ENCODE data around the gene PEX11A.

The PEX11A gene

DNA sequence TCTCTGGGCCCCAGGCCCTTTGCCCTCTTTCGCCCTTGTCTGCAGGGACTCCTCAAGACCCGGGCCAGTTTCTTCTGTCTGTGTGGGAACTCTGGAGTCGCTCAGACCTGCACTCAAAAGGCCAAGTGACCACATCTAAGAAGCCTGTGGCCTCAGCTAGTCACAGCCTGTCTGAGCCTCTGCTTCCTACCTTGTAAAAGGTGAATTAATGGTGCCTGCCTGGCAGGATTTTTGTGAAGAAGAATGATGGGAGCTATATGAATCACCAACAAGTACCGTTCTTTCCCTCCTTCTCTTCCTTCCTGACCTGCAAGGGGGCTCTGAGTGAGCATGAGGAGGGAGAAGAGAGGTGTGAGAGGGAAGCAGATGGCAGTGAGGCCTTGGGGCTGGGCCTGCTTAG lies 18.9 kb downstream of the PEX11A start:
- Histone ChIP-seq H3K9ac (ENCODE audit: low read length) (no peak overlapping the region), H3K9me2 (ENCODE audit: low read depth, low read length) (no peaks in the 10 kb centered on the region), H3K27ac (ENCODE audit: low read depth, low read length, poor library complexity, severe bottlenecking) (no peak overlapping the region), H3K4me1 (ENCODE audit: insufficient read depth, low read length, severe bottlenecking) (no peaks in the 10 kb centered on the region), H2AFZ (ENCODE audit: low read length) (no peak overlapping the region), H3F3A (ENCODE audit: insufficient read depth, low read length) (no peaks in the 10 kb centered on the region), H3K27me3 (ENCODE audit: insufficient read depth, low read length) (no peaks in the 10 kb centered on the region), H3K79me2 (ENCODE audit: insufficient read depth, low read length) (no peaks in the 10 kb centered on the region), H4K20me1 (ENCODE audit: insufficient read depth, low read length) (no peaks in the 10 kb centered on the region), H3K36me3 (ENCODE audit: insufficient read depth, low read length) (no peaks in the 10 kb centered on the region), H3K9me3 (ENCODE audit: low read length) (no peaks in the 10 kb centered on the region), H3K4me2 (ENCODE audit: low read length) (no peak overlapping the region), H3K4me3 (ENCODE audit: low read depth, low read length, poor library complexity, severe bottlenecking) (no peak overlapping the region)
- TF ChIP-seq EZH2 (IDR thresholded peaks at IDR 0.05; ENCODE audit: borderline replicate concordance, low read length): no peak
- TF ChIP-seq, protein P1, sequence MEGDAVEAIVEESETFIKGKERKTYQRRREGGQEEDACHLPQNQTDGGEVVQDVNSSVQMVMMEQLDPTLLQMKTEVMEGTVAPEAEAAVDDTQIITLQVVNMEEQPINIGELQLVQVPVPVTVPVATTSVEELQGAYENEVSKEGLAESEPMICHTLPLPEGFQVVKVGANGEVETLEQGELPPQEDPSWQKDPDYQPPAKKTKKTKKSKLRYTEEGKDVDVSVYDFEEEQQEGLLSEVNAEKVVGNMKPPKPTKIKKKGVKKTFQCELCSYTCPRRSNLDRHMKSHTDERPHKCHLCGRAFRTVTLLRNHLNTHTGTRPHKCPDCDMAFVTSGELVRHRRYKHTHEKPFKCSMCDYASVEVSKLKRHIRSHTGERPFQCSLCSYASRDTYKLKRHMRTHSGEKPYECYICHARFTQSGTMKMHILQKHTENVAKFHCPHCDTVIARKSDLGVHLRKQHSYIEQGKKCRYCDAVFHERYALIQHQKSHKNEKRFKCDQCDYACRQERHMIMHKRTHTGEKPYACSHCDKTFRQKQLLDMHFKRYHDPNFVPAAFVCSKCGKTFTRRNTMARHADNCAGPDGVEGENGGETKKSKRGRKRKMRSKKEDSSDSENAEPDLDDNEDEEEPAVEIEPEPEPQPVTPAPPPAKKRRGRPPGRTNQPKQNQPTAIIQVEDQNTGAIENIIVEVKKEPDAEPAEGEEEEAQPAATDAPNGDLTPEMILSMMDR (IDR thresholded peaks at IDR 0.05; ENCODE audit: low read length): no peak

DNA sequence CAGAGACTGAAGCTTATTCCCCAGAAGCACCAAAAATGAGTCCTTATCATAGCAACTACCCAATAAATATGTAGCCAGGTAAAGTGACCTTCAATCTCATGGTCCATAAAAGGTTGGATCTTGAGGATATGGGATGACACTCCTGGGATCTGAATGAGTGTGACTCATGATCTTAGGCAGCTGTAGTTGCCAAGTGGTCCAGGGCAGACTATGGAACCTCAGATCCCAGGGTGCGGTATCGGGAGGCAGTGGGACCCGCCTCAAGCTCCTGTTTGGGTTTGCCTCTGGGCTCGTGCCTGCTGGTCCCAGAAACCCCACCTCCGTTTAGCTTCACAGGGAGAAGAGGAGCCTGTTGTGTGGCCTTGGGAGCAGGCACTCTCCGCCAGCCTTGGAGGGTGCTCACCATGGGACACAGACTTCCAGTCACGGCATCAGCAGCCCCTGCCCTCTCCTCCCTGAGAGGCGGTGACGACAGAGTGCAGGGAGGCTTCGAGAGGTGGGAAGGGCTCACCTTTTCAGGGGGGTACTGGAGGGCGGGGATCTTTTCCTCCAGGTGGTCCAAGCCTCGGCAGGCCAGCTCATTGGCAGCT lies 19.5 kb downstream of the PEX11A start:
- no peak for TF ChIP-seq EZH2 (IDR thresholded peaks at IDR 0.05; ENCODE audit: borderline replicate concordance, low read length)
- TF ChIP-seq, protein P1 (IDR thresholded peaks at IDR 0.05; ENCODE audit: low read length): no peak
- no peak overlapping the region for H3K9ac ChIP-seq (ENCODE audit: low read length)
- no peak overlapping the region for H3K27ac ChIP-seq (ENCODE audit: low read depth, low read length, poor library complexity, severe bottlenecking)
- no peaks in the 10 kb centered on the region for H3K4me1 ChIP-seq (ENCODE audit: insufficient read depth, low read length, severe bottlenecking)
- no peaks in the 10 kb centered on the region for H3K9me3 ChIP-seq (ENCODE audit: low read length)
- no peak overlapping the region for H3K4me2 ChIP-seq (ENCODE audit: low read length)
- H3K4me3 ChIP-seq (ENCODE audit: low read depth, low read length, poor library complexity, severe bottlenecking): no peak overlapping the region
- H3K27me3 ChIP-seq (ENCODE audit: insufficient read depth, low read length): no peaks in the 10 kb centered on the region
- no peaks in the 10 kb centered on the region for H3K9me2 ChIP-seq (ENCODE audit: low read depth, low read length)
- H3K79me2 ChIP-seq (ENCODE audit: insufficient read depth, low read length): no peaks in the 10 kb centered on the region
- H3K36me3 ChIP-seq (ENCODE audit: insufficient read depth, low read length): no peaks in the 10 kb centered on the region
- H4K20me1 ChIP-seq (ENCODE audit: insufficient read depth, low read length): no peaks in the 10 kb centered on the region
- no peak overlapping the region for H2AFZ ChIP-seq (ENCODE audit: low read length)
- no peaks in the 10 kb centered on the region for H3F3A ChIP-seq (ENCODE audit: insufficient read depth, low read length)

DNA sequence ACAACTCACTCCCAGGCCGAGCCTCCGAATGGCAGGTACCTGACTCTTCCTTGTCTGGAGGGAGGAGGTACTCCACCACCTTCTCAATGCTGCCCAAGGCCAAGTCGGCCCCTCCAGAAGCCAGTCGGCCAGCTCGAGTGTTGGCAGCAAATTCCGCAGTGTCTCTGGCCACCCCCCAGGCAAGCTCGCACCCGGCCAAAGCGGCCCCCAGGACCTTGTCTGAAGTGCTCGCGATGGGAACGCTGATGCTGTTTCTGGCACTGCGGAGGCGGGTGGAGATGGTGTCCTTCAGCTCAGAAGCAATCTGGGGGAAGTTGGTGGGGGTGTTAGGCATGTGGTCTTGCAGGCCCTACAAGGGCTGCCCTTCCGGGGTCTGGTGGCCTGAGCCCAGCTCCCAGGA lies 20.6 kb downstream of the PEX11A start:
- no peaks in the 10 kb centered on the region for H4K20me1 ChIP-seq (ENCODE audit: insufficient read depth, low read length)
- H3K9me3 ChIP-seq (ENCODE audit: low read length): no peaks in the 10 kb centered on the region
- H2AFZ ChIP-seq (ENCODE audit: low read length): no peak overlapping the region
- H3K4me3 ChIP-seq (ENCODE audit: low read depth, low read length, poor library complexity, severe bottlenecking): no peak overlapping the region
- H3K4me2 ChIP-seq (ENCODE audit: low read length): no peak overlapping the region
- TF ChIP-seq, protein P1 (IDR thresholded peaks at IDR 0.05; ENCODE audit: low read length): no peak
- TF ChIP-seq EZH2 (IDR thresholded peaks at IDR 0.05; ENCODE audit: borderline replicate concordance, low read length): no peak
- H3K9ac ChIP-seq (ENCODE audit: low read length): no peak overlapping the region
- no peaks in the 10 kb centered on the region for H3K36me3 ChIP-seq (ENCODE audit: insufficient read depth, low read length)
- no peaks in the 10 kb centered on the region for H3F3A ChIP-seq (ENCODE audit: insufficient read depth, low read length)
- no peak overlapping the region for H3K27ac ChIP-seq (ENCODE audit: low read depth, low read length, poor library complexity, severe bottlenecking)
- no peaks in the 10 kb centered on the region for H3K79me2 ChIP-seq (ENCODE audit: insufficient read depth, low read length)
- no peaks in the 10 kb centered on the region for H3K4me1 ChIP-seq (ENCODE audit: insufficient read depth, low read length, severe bottlenecking)
- H3K9me2 ChIP-seq (ENCODE audit: low read depth, low read length): no peaks in the 10 kb centered on the region
- H3K27me3 ChIP-seq (ENCODE audit: insufficient read depth, low read length): no peaks in the 10 kb centered on the region

Measured in OCI-LY1 (cell line).